Cardiac muscle cell (in vitro differentiated cells and primary cell): ENCODE results near the gene TMEM163. TPM values are rescaled to one million over a fixed set of nuclear protein-coding genes. Genes with fewer than 3 reads are reported as not detected.

ENCODE experiments used
- DNase-seq, 2 donors: peaks; one replicate each; pipeline versions ENCODE4 v3.0.0 to v3.0.0-alpha.2; 2010 to 2017; ENCODE audit warnings: low read depth in 1 of 2, low spot score in 1 of 2
- H3K27ac ChIP-seq: fragments of 200-600 bp; sonication (generic); 2 replicates; pipeline ENCODE4 v1.5.1; 2016
- H3K27me3 ChIP-seq: fragments of 200-600 bp; sonication (generic); 2 replicates; pipeline ENCODE4 v1.6.0; 2016; ENCODE audit warnings: control low read depth
- H3K36me3 ChIP-seq: fragments of 200-600 bp; sonication (generic); 2 replicates; pipeline ENCODE4 v1.5.1; 2016; ENCODE audit warnings: control low read depth
- H3K4me1 ChIP-seq: fragments of 200-600 bp; sonication (generic); 2 replicates; pipeline ENCODE4 v1.8.1; 2017; ENCODE audit warnings: low read depth, mild to moderate bottlenecking, mixed run types
- H3K4me3 ChIP-seq: fragments of 200-600 bp; sonication (generic); 2 replicates; pipeline ENCODE4 v1.5.1; 2016; ENCODE audit warnings: mild to moderate bottlenecking
- H3K9me3 ChIP-seq: fragments of 200-600 bp; sonication (generic); 2 replicates; pipeline ENCODE4 v1.5.1; 2017; ENCODE audit warnings: low read depth, mild to moderate bottlenecking, control low read depth
- polyA plus RNA-seq: library from polyadenylated mRNA; unstranded; fragments of >200 nt; fragmentation: Nextera tagmentation; extraction: Ambion mirVana; gene quantifications from 2 replicates; pipeline ENCODE4 v1.2.1, GENCODE V29; 2016
- total RNA-seq: library from RNA; depleted of rRNA; stranded (reverse); fragments of >200 nt; gene quantifications from 2 replicates; pipeline ENCODE4 v1.2.3, GENCODE V29; 2016
- TF ChIP-seq, protein P1 (sequence below): IDR thresholded peaks from 2 replicates; pipeline ENCODE4 v1.5.1; 2012; ENCODE audit warnings: low read depth, mild to moderate bottlenecking, low read length

The TMEM163 gene
- total and polyA plus RNA-seq, 2 experiments from 2014 or later, result 45.8 to 58.1 TPM

DNA sequence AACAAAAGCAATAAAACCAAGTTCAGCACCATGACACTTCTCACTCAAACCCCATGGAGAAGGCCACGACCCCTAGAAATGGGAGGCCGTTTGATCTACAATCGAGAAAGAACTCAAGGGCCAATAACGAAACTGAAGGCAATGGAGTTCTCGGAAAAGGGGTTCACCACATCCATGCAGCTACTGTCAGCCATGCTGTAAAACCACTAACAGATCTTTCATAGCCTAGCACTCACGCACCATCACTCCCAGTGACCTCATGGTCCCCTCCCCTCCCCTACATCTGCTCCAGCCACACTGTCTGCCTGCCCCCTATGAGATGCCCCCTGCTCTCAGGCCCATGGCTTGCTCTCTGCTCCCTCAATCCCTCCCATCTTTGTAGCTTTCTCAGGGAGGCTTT, 135.3 kb downstream of the TMEM163 start:
- Histone ChIP-seq H3K27ac (no peak overlapping the region), H3K4me1 (no peaks in the 10 kb centered on the region), H3K27me3 (no peaks in the 10 kb centered on the region), H3K36me3 (no peaks in the 10 kb centered on the region), H3K9me3 (no peaks in the 10 kb centered on the region), H3K4me3 (no peak overlapping the region)
- no peak for DNase-seq
- TF ChIP-seq, protein P1, sequence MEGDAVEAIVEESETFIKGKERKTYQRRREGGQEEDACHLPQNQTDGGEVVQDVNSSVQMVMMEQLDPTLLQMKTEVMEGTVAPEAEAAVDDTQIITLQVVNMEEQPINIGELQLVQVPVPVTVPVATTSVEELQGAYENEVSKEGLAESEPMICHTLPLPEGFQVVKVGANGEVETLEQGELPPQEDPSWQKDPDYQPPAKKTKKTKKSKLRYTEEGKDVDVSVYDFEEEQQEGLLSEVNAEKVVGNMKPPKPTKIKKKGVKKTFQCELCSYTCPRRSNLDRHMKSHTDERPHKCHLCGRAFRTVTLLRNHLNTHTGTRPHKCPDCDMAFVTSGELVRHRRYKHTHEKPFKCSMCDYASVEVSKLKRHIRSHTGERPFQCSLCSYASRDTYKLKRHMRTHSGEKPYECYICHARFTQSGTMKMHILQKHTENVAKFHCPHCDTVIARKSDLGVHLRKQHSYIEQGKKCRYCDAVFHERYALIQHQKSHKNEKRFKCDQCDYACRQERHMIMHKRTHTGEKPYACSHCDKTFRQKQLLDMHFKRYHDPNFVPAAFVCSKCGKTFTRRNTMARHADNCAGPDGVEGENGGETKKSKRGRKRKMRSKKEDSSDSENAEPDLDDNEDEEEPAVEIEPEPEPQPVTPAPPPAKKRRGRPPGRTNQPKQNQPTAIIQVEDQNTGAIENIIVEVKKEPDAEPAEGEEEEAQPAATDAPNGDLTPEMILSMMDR, result no peak

DNA sequence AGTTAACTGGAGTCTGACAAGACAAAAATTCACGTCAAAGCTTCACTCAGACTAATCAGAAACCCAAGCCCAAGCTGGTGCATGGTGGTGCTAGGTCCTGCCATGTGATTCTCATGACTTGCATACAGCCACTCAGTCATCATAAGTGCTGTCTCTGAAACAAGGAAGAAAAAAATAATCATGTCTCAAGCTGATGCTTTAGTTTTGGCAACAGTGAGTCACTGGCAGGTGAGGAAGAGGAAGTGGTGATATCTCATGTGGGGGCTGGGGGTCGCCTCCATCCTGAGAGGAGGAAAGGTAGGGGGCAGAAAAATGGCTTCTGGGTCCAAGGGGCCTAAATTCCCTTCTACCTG, 136.3 kb downstream of the TMEM163 start:
- H3K9me3 ChIP-seq, result no peaks in the 10 kb centered on the region
- no peaks in the 10 kb centered on the region for H3K36me3 ChIP-seq
- H3K27ac ChIP-seq, result no peak overlapping the region
- no peaks in the 10 kb centered on the region for H3K4me1 ChIP-seq
- H3K27me3 ChIP-seq, result no peaks in the 10 kb centered on the region
- TF ChIP-seq, protein P1, result no peak
- no peak overlapping the region for H3K4me3 ChIP-seq
- no peak for DNase-seq

DNA sequence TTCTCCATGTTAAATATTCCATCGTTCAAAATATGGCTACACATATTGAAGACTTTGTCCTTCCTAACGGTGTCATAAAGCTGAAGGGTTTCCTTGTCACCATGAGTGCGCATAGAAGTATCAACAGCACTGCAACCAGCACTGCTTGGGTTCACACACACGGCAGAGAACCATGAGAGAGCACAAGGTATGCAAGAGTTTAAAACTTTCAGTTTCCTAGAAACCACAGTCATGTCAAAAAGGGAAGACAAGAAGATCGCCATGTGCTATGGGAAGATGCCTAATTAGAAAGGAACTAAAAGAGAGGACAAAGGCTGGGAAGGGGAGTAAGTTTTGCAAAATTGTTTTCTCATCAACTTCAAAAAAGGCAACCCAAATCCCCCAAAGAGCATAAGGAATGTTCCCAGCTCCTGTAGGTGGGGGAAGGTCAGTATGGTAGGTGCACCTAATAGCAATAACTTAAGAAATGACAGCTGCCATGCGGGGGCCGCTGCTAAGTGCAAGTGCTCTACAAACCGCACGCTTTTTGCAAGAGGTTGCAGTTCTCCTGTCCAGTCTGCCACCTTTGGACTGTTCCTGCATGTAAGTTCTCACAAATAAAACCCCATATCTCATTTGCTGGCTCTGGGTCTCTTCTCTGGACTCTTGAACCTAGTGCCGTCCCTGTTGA, 136.8 kb downstream of the TMEM163 start:
- H3K36me3 ChIP-seq, result no peaks in the 10 kb centered on the region
- H3K27ac ChIP-seq, result no peak overlapping the region
- H3K27me3 ChIP-seq, result no peaks in the 10 kb centered on the region
- H3K9me3 ChIP-seq, result no peaks in the 10 kb centered on the region
- no peaks in the 10 kb centered on the region for H3K4me1 ChIP-seq
- TF ChIP-seq, protein P1, result no peak
- H3K4me3 ChIP-seq, result no peak overlapping the region
- DNase-seq, result no peak

DNA sequence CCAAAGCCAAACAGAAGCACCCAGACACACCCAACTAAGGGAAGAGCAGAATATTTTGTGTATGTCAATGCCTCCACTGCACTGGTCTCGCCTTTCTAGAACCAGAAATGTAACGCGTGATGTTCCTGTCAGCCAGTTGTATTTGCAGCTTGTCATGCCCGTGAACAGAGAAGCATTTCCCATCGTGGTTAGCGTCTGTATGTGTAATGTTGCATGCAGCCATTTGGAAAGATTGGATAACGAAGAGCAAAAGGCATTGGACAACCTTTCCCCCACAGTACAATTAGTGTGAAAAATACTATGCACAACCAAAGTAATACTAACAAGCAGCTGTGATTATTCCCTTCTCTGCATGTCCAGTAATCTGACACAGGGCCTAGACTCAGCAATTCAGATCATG, 140.5 kb downstream of the TMEM163 start:
- TF ChIP-seq, protein P1, result no peak
- Histone ChIP-seq H3K36me3 (no peaks in the 10 kb centered on the region), H3K27me3 (no peaks in the 10 kb centered on the region), H3K9me3 (no peaks in the 10 kb centered on the region), H3K4me1 (peaks cover 3% of the 10 kb centered on the region), H3K27ac (no peak overlapping the region), H3K4me3 (no peak overlapping the region)
- no peak for DNase-seq

- TF ChIP-seq, protein P1, result no peak
- no peaks in the 10 kb centered on the region for H3K9me3 ChIP-seq
Measured at GRCh38 chr2:134576478-134576877, 142.3 kb downstream of the TMEM163 start.

More at GRCh38 chr2:134576478-134576877, 142.3 kb downstream of the TMEM163 start:
- Histone ChIP-seq H3K27me3 (no peaks in the 10 kb centered on the region), H3K4me1 (peaks cover 3% of the 10 kb centered on the region), H3K36me3 (no peaks in the 10 kb centered on the region), H3K4me3 (no peak overlapping the region), H3K27ac (no peak overlapping the region)
- DNase-seq, result no peak
